Mesenteric fat pad (tissue), 1 donor: ENCODE results near the gene PRPS1L1. TPM values are rescaled to one million over a fixed set of nuclear protein-coding genes. Genes with fewer than 3 reads are reported as not detected.

Experiments
- DNase-seq: peaks from one replicate; pipeline ENCODE4 v3.0.0-alpha.2; 2020; ENCODE audit warnings: low spot score
- long read RNA-seq: library from polyadenylated mRNA; unstranded; transcript quantifications from one replicate; pipeline ENCODE4 v2.0.0, GENCODE V29; 2020
- total RNA-seq: library from RNA; stranded (reverse); fragmentation: NEBNext Ultra II Directional; extraction: Animal tissue kit (Norgen Biotek cat#: 25700); gene quantifications from one replicate; pipeline ENCODE4 v1.2.1, GENCODE V29; 2021
- donor health status: DM: yes; HTN: yes; CAD: no.

Gene PRPS1L1
- total RNA-seq, result not detected
- long read RNA-seq, result 0 reads

- no peak for DNase-seq
These were observed at the start of gene PRPS1L1 for GRCh38 chr7:18027628-18028027. PRPS1L1 (minus strand) TSS chr7:18027846.

- DNase-seq, result no peak
These were observed 48.8 kb upstream of the PRPS1L1 start for GRCh38 chr7:18076461-18076860.

- no peak for DNase-seq
These were observed 41.1 kb upstream of the PRPS1L1 start for GRCh38 chr7:18068745-18069144.

- no peak for DNase-seq
These were observed 36.7 kb upstream of the PRPS1L1 start for GRCh38 chr7:18064242-18064838.

- no peak for DNase-seq
These were observed 35.7 kb upstream of the PRPS1L1 start for GRCh38 chr7:18063149-18063901.

- no peak for DNase-seq
These were observed 31.5 kb upstream of the PRPS1L1 start for GRCh38 chr7:18059171-18059570.

GRCh38 chr7:18053941-18054340, 26.3 kb upstream of the PRPS1L1 start:
- no peak for DNase-seq

GRCh38 chr7:18053177-18053928, 25.7 kb upstream of the PRPS1L1 start:
- DNase-seq, result no peak

- no peak for DNase-seq
These were observed 21.6 kb upstream of the PRPS1L1 start for GRCh38 chr7:18049262-18049661.

- no peak for DNase-seq
These were observed 19.0 kb upstream of the PRPS1L1 start for GRCh38 chr7:18046601-18047000.

- DNase-seq, result no peak
These were observed 17.5 kb upstream of the PRPS1L1 start for GRCh38 chr7:18045171-18045570.

GRCh38 chr7:18041191-18041590, 13.5 kb upstream of the PRPS1L1 start:
- DNase-seq, result no peak

GRCh38 chr7:18040196-18040595, 12.6 kb upstream of the PRPS1L1 start:
- no peak for DNase-seq

- no peak for DNase-seq
These were observed 10.7 kb upstream of the PRPS1L1 start for GRCh38 chr7:18038382-18038781.

- DNase-seq, result no peak
These were observed 10.0 kb upstream of the PRPS1L1 start for GRCh38 chr7:18037609-18038008.

GRCh38 chr7:18036783-18037182, 9.1 kb upstream of the PRPS1L1 start:
- no peak for DNase-seq

- DNase-seq, result no peak
These were observed 3.1 kb upstream of the PRPS1L1 start for GRCh38 chr7:18030758-18031157.

GRCh38 chr7:18020138-18020715, 7.4 kb downstream of the PRPS1L1 start:
- no peak for DNase-seq

GRCh38 chr7:18019555-18019954, 8.1 kb downstream of the PRPS1L1 start:
- DNase-seq, result no peak

- no peak for DNase-seq
These were observed 9.1 kb downstream of the PRPS1L1 start for GRCh38 chr7:18018296-18019215.
